GM08714 (cell line): ENCODE data around the gene MPPE1.
"Not testable (repeated sequence)": the region's sequence is repeated elsewhere in the genome, so short reads cannot be mapped to it uniquely, and the experiment has no call there.

Experiments
- H3K4me3 ChIP-seq: fragments of 200-500 bp; sonication (Bioruptor generic); 2 replicates; pipeline ENCODE4 v1.5.1; 2014; ENCODE audit warnings: mild to moderate bottlenecking, low read length, inconsistent platforms
- ZNF274 ChIP-seq: IDR thresholded peaks from 2 replicates; pipeline ENCODE4 v1.6.1; 2012; ENCODE audit warnings: mild to moderate bottlenecking, low read depth, low read length

Gene MPPE1

GRCh38 chr18:11902522-11903292 is 5.4 kb downstream of the MPPE1 start:
- no peak for TF ChIP-seq ZNF274
- H3K4me3 ChIP-seq = no peak overlapping the region

DNA sequence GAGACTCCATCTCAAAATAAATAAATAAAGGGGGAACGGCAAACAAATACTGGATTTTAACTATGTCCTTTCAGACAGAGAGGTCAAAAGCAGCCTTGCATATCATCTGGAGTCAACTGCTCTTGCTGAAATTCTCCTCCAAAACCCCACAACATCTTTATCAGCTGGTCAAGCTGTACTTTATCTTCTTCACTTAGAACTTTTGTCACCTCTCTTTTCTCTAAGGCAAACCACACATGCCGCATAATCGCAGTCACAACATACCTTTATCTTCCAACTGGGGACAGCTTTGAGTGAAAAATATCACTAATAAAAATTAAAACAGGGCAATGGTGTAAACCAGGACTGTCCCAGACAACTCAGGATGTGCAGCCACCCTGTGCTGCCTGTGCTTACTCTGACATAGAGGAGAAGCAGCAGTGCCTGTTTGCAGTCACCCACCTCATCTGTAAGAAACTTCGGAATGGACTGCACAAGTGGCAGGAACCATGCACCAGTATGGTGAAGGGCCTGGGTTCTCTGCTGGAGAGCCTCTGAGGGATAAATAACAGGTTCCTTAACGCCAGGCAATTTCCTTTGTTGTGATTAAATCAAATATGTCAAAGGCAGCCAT is 6.2 kb downstream of the MPPE1 start:
- no peak for TF ChIP-seq ZNF274
- no peak overlapping the region for H3K4me3 ChIP-seq

GRCh38 chr18:11899063-11899462 is 9.1 kb downstream of the MPPE1 start:
- H3K4me3 ChIP-seq = no peak overlapping the region
- TF ChIP-seq ZNF274 = no peak

DNA sequence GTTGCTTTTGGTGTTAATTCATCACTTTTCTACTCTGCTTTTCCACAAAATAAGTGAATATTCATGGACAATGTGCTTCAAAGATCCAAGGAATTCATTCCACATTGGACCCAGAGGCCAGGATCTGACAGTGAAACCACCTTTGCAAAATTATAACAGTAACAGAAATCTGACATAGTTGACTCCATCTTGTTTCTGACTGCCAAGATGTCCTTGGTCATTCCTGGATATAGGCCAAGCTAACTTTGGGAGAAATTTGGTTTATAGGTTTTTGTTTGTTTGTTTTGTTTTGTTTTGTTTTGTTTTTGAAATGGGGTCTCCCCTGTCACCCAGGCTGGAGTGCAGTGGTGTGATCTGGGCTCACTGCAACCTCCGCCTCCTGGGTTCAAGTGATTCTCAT is 10.3 kb downstream of the MPPE1 start:
- H3K4me3 ChIP-seq = no peak overlapping the region
- no peak for TF ChIP-seq ZNF274

DNA sequence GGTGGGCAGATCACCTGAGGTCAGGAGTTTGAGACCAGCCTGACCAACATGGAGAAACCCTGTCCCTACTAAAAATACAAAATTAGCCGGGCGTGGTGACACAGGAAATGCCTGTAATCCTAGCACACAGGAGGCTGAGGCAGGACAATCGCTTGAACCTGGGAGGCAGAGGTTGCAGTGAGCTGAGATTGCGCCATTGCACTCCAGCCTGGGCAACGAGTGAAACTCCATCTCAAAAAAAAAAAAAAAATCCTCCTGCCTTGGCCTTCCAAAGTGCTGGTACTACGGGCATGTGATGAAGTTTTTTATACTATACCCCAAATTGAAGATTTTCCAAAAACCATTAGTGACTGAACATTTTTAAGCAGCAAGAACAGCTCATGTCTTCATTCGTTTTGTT is 15.7 kb downstream of the MPPE1 start:
- H3K4me3 ChIP-seq = not testable (repeated sequence)

DNA sequence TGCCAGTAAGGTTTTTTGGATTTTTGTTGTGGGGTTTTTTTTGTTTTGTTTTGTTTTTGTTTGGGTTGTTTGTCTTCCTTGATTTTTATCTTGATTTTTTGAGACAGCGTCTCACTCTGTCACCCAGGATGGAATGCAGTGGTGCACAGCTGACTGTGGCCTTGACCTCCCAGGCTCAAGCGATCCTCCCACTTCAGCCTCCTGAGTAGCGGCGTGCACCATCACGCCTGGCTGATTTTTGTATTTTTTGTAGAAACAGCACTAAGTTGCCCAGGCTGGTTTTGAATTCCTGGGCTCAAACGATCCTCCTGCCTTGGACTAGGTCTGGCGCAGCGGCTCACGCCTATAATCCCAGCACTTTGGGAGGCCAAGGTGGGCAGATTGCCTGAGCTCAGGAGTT is 16.4 kb downstream of the MPPE1 start:
- no peak overlapping the region for H3K4me3 ChIP-seq
- TF ChIP-seq ZNF274 = no peak

GRCh38 chr18:11889284-11889683 is 18.8 kb downstream of the MPPE1 start:
- TF ChIP-seq ZNF274 = no peak
- H3K4me3 ChIP-seq = no peak overlapping the region

DNA sequence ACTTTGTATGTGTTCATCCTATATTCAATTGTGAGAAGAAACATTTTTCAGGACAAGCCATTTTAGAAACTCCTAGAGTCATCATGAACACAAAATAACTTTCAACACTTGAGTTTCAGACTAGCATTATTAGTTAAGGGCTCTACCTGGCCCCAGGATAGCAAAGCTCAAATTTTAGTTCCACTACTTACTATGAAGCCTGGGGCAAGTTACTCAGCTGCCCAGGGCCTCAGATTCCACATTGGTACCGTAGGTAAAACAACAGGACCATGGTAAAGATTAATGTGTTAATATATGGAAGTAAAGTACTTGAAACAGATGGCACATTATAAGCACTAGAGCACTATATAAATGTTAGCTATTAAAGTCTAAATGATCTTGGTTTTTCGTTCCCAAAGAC is 19.4 kb downstream of the MPPE1 start:
- no peak for TF ChIP-seq ZNF274
- no peak overlapping the region for H3K4me3 ChIP-seq

GRCh38 chr18:11887328-11888128 is 20.6 kb downstream of the MPPE1 start:
- TF ChIP-seq ZNF274 = no peak
- H3K4me3 ChIP-seq = no peak overlapping the region

- TF ChIP-seq ZNF274 = no peak
- H3K4me3 ChIP-seq = no peak overlapping the region
Observed at GRCh38 chr18:11886577-11887110, 21.5 kb downstream of the MPPE1 start.

DNA sequence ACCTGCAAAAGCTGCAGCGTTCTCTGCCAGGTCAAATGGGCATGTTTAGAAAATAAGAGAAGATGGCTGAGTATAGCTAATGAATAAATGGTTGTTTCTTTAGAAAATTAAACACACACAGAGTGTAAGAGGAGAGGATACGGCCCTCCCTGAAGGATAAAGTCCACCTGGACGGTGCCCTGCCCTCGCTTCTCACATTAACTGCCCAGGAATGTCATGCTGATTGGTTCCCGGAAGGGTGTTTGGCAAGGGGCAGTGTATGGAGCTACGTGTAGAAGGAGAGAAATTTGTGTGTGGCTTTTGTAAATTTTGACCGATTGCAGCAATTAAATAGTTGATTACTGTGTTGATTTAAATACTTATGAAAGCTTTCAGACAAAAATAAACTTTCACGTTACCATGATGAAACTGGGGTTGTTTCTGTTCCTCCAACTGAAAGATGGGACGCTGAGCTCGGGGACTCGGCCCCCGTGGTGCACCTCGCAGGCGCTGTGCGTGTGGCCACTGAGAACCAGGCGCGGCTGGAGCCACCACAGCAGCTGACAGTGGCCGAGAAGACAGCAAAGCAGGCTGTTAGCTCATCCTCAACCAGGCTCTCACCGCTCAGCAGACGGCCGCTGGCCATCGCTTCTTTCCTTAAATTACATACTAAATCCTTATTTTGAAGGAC is 22.7 kb downstream of the MPPE1 start:
- no peak overlapping the region for H3K4me3 ChIP-seq
- no peak for TF ChIP-seq ZNF274

DNA sequence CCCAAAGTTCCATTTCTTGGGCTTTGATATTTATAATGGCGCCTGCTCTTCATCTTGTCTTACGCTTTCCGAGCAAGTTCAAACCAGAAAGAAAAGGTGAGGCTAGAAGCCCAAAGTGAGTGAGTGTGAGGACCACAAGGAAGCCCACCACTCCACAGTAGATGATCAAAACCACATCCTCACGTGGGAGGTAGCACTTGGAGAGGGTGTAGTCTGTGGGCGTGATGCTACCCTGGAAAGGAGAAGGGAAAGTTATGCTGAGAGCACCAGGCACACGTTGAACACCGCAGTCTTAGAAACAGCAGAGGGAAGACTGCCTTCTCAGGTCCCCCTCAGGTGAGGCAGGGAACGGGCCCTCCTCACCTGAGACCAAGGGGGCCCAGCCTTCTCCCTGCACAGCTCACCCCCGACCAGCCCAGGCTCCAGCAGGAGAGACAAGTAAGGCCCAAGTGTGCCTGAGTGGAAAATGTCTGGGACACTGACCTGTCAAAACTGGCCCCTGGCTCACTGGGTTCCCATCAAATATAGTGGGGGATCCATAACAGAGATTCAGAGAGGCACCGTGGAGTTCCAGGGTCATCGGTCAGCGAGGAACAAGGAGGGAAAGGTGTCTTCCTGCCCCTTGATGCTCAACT is 23.6 kb downstream of the MPPE1 start:
- TF ChIP-seq ZNF274 = no peak
- no peak overlapping the region for H3K4me3 ChIP-seq

GRCh38 chr18:11883153-11883552 is 25.0 kb downstream of the MPPE1 start:
- no peak overlapping the region for H3K4me3 ChIP-seq
- no peak for TF ChIP-seq ZNF274

GRCh38 chr18:11882636-11883035 is 25.5 kb downstream of the MPPE1 start:
- no peak for TF ChIP-seq ZNF274
- no peak overlapping the region for H3K4me3 ChIP-seq
